Measurements from ENCODE around the gene DCAF12.

GRCh38 chr9:34049630-34050384 is 76.7 kb downstream of the DCAF12 start:
- TF ChIP-seq REST (IDR thresholded peaks at IDR 0.05; ENCODE audit: low read depth) = no peak
- TF ChIP-seq MAX (IDR thresholded peaks at IDR 0.05) = no peak
- no peak for TF ChIP-seq EZH2 (IDR thresholded peaks at IDR 0.05)
- TF ChIP-seq YY1 (IDR thresholded peaks at IDR 0.05; ENCODE audit: extremely low read depth, insufficient replicate concordance, low read depth, low read length) = no peak
- TF ChIP-seq CTCF (IDR thresholded peaks at IDR 0.05 in 2 of 3, conservative IDR thresholded peaks at IDR 0.05 in 1 of 3; ENCODE audit: borderline replicate concordance in 1 of 3, insufficient read depth in 1 of 3, low read depth in 2 of 3, low read length in 2 of 3) = no peak
- TF ChIP-seq EZH2phosphoT487 (IDR thresholded peaks at IDR 0.05; ENCODE audit: borderline replicate concordance) = no peak
- TF ChIP-seq JUND (IDR thresholded peaks at IDR 0.05) = no peak
- TF ChIP-seq POLR2AphosphoS5 (IDR thresholded peaks at IDR 0.05; ENCODE audit: low read depth, low read length) = no peak
